ENCODE results near the gene MUL1. TPM values are rescaled to one million over a fixed set of nuclear protein-coding genes. Genes with fewer than 3 reads are reported as not detected.

Gene MUL1
- total RNA-seq, 1 experiment from 2014 or later = 22.8 TPM

GRCh38 chr1:20454004-20454403, 53.9 kb downstream of the MUL1 start:
- Histone ChIP-seq H4K20me1 (ENCODE audit: insufficient read depth) (no peaks in the 10 kb centered on the region), H2AFZ (no peak overlapping the region), H3K4me1 (replicated peaks; ENCODE audit: insufficient read depth) (no peaks in the 10 kb centered on the region), H3K36me3 (ENCODE audit: low read depth) (no peaks in the 10 kb centered on the region), H3K4me2 (no peak overlapping the region), H3K9me2 (ENCODE audit: insufficient read depth) (no peaks in the 10 kb centered on the region), H3F3A (ENCODE audit: insufficient read depth, low read depth) (no peaks in the 10 kb centered on the region), H3K79me2 (ENCODE audit: low read depth) (no peaks in the 10 kb centered on the region), H3K27me3 (ENCODE audit: insufficient read depth, low read depth) (no peaks in the 10 kb centered on the region), H3K9me3 (ENCODE audit: insufficient read depth, low read depth) (no peaks in the 10 kb centered on the region), H3K4me3 (no peak overlapping the region), H3K27ac (no peak overlapping the region)
- ChIA-PET POLR2A (ENCODE audit: unreplicated experiment) (no interaction called here), CTCF (no interaction called here)
- no peak for DNase-seq
- no TSS peak for BruUV-seq (replicated peaks)
- no peak for TF ChIP-seq CTCF (conservative IDR thresholded peaks at IDR 0.05)
- TF ChIP-seq EZH2 (IDR thresholded peaks at IDR 0.05; ENCODE audit: low read depth) = no peak
- intact Hi-C loops (cut with micrococcal nuclease; ENCODE audit: unreplicated experiment) = no loop called here

GRCh38 chr1:20449735-20450311, 58.1 kb downstream of the MUL1 start:
- BruUV-seq (replicated peaks) = no TSS peak
- peak in 1 of 2 experiments; percentile 39 for DNase-seq
- POLR2A ChIA-PET (ENCODE audit: unreplicated experiment) = interaction anchor here (0.7 kb wide), 1 partner anchor 41 kb away, joined by 7 read pairs; no protein-coding TSS in a partner anchor
- no peak overlapping the region for H3K27ac ChIP-seq
- no peaks in the 10 kb centered on the region for H3K9me3 ChIP-seq (ENCODE audit: insufficient read depth, low read depth)
- H4K20me1 ChIP-seq (ENCODE audit: insufficient read depth) = no peaks in the 10 kb centered on the region
- H2AFZ ChIP-seq = no peak overlapping the region
- H3K4me1 ChIP-seq (replicated peaks; ENCODE audit: insufficient read depth) = no peaks in the 10 kb centered on the region
- H3K4me2 ChIP-seq = no peak overlapping the region
- TF ChIP-seq CTCF (conservative IDR thresholded peaks at IDR 0.05) = no peak
- no peaks in the 10 kb centered on the region for H3K79me2 ChIP-seq (ENCODE audit: low read depth)
- H3K27me3 ChIP-seq (ENCODE audit: insufficient read depth, low read depth) = no peaks in the 10 kb centered on the region
- H3F3A ChIP-seq (ENCODE audit: insufficient read depth, low read depth) = no peaks in the 10 kb centered on the region
- CTCF ChIA-PET = no interaction called here
- intact Hi-C loops (cut with micrococcal nuclease; ENCODE audit: unreplicated experiment) = no loop called here
- H3K36me3 ChIP-seq (ENCODE audit: low read depth) = no peaks in the 10 kb centered on the region
- H3K9me2 ChIP-seq (ENCODE audit: insufficient read depth) = no peaks in the 10 kb centered on the region
- no peak overlapping the region for H3K4me3 ChIP-seq

Other genes starting within 250 kb of the MUL1 start
- gene VWA5B1, start 217.3 kb downstream of the MUL1 start, total RNA-seq (2021) = not detected in 2 replicates
- 34.9 and 44.6 TPM in 2 replicates for gene CAMK2N1, start 21.9 kb downstream of the MUL1 start, total RNA-seq (2021)
- not detected in 2 replicates for gene FAM43B, start 44.4 kb upstream of the MUL1 start, total RNA-seq (2021)
- 41.9 and 56.6 TPM in 2 replicates for gene CDA, start 80.9 kb upstream of the MUL1 start, total RNA-seq (2021)
- gene PINK1, start 125.3 kb upstream of the MUL1 start, total RNA-seq (2021) = 46.5 and 48.6 TPM in 2 replicates
- gene DDOST, start 153.2 kb upstream of the MUL1 start, total RNA-seq (2021) = 210 and 251 TPM in 2 replicates
- 1.2 and 1.7 TPM in 2 replicates for gene KIF17, start 209.9 kb upstream of the MUL1 start, total RNA-seq (2021)
- 1.1 and 1.5 TPM in 2 replicates for gene SH2D5, start 224.6 kb upstream of the MUL1 start, total RNA-seq (2021)